Trophoblast cell (in vitro differentiated cells and primary cell): ENCODE measurements around the gene PTPRN.

Source experiments
- DNase-seq, 2 donors: peaks; one replicate each; pipeline ENCODE4 v3.0.0-alpha.2; 2016
- H2AFZ ChIP-seq: 2 replicates; pipeline ENCODE4 v1.6.1; 2013; ENCODE audit warnings: low read length, moderate library complexity, mild to moderate bottlenecking; ENCODE audit not compliant: insufficient read depth, poor library complexity
- H2AK5ac ChIP-seq: 2 replicates; pipeline ENCODE4 v1.6.1; 2013; ENCODE audit warnings: mild to moderate bottlenecking, low read length
- H2BK120ac ChIP-seq: 2 replicates; pipeline ENCODE4 v1.6.1; 2013; ENCODE audit warnings: low read length, mild to moderate bottlenecking, moderate library complexity; ENCODE audit not compliant: insufficient read depth, poor library complexity
- H2BK12ac ChIP-seq: 2 replicates; pipeline ENCODE4 v1.6.1; 2013; ENCODE audit warnings: mild to moderate bottlenecking, low read length, moderate library complexity
- H2BK5ac ChIP-seq: 2 replicates; pipeline ENCODE4 v1.6.1; 2013; ENCODE audit warnings: low read length, low read depth, moderate library complexity, mild to moderate bottlenecking; ENCODE audit not compliant: poor library complexity
- H3K14ac ChIP-seq: 2 replicates; pipeline ENCODE4 v1.6.1; 2013; ENCODE audit warnings: mild to moderate bottlenecking, low read length
- H3K18ac ChIP-seq: 2 replicates; pipeline ENCODE4 v1.6.1; 2013; ENCODE audit warnings: mild to moderate bottlenecking, low read length
- H3K23ac ChIP-seq: 2 replicates; pipeline ENCODE4 v1.6.1; 2013; ENCODE audit warnings: low read length
- H3K27ac ChIP-seq: 2 replicates; pipeline ENCODE4 v1.5.1; 2013; ENCODE audit warnings: low read depth, mild to moderate bottlenecking, inconsistent platforms, low read length, moderate library complexity
- H3K27me3 ChIP-seq: 2 replicates; pipeline ENCODE4 v1.6.1; 2013; ENCODE audit warnings: inconsistent platforms, mild to moderate bottlenecking, low read length, moderate library complexity; ENCODE audit not compliant: insufficient read depth
- H3K36me3 ChIP-seq, 2 experiments: 1 replicate in 1 of 2; 2 replicates in 1 of 2; pipeline ENCODE4 v1.6.1; 2013; ENCODE audit warnings: low read length in 2 of 2, mild to moderate bottlenecking in 2 of 2, moderate library complexity in 1 of 2; ENCODE audit not compliant: insufficient read depth in 2 of 2, control insufficient read depth in 1 of 2
- H3K4ac ChIP-seq: 2 replicates; pipeline ENCODE4 v1.6.1; 2013; ENCODE audit warnings: low read depth, mild to moderate bottlenecking, low read length, moderate library complexity
- H3K4me1 ChIP-seq, 2 experiments: 1 replicate in 1 of 2; 2 replicates in 1 of 2; pipeline ENCODE4 v1.6.1; 2013; ENCODE audit warnings: low read length in 2 of 2, mild to moderate bottlenecking in 2 of 2, moderate library complexity in 1 of 2; ENCODE audit not compliant: insufficient read depth in 2 of 2, control insufficient read depth in 1 of 2
- H3K4me2 ChIP-seq: 2 replicates; pipeline ENCODE4 v1.6.1; 2013; ENCODE audit warnings: inconsistent platforms, mild to moderate bottlenecking, low read length, moderate library complexity
- H3K4me3 ChIP-seq: 2 replicates; pipeline ENCODE4 v1.5.1; 2013; ENCODE audit warnings: mild to moderate bottlenecking, low read depth, low read length, inconsistent platforms
- H3K79me1 ChIP-seq: one replicate; pipeline ENCODE4 v1.6.1; 2013; ENCODE audit warnings: low read length
- H3K79me2 ChIP-seq: 2 replicates; pipeline ENCODE4 v1.6.1; 2013; ENCODE audit warnings: low read length, mild to moderate bottlenecking; ENCODE audit not compliant: control insufficient read depth, insufficient read depth, poor library complexity
- H3K9ac ChIP-seq: 2 replicates; pipeline ENCODE4 v1.6.1; 2013; ENCODE audit warnings: mild to moderate bottlenecking, low read length
- H3K9me3 ChIP-seq: 2 replicates; pipeline ENCODE4 v1.6.1; 2013; ENCODE audit warnings: low read depth, mild to moderate bottlenecking, control low read depth, inconsistent platforms, low read length; ENCODE audit not compliant: insufficient read depth
- H4K12ac ChIP-seq: 2 replicates; pipeline ENCODE4 v1.6.1; 2013; ENCODE audit warnings: low read depth, mild to moderate bottlenecking, low read length, moderate library complexity
- H4K8ac ChIP-seq: 2 replicates; pipeline ENCODE4 v1.6.1; 2013; ENCODE audit warnings: low read depth, mild to moderate bottlenecking, low read length, moderate library complexity
- H4K91ac ChIP-seq: one replicate; pipeline ENCODE4 v1.6.1; 2013; ENCODE audit warnings: low read depth, mild to moderate bottlenecking, low read length, moderate library complexity
- WGBS: extraction: QIAGEN DNeasy Blood & Tissue Kit; methylation state at CpG from one replicate; pipeline ENCODE4 v1.1.7; 2013; ENCODE audit warnings: missing lambda C conversion rate; ENCODE audit not compliant: insufficient read length, insufficient coverage; ENCODE audit errors: extremely low coverage; 5-methylcytosine and 5-hydroxymethylcytosine counted together

PTPRN gene

GRCh38 chr2:219306047-219306446, 3.2 kb downstream of the PTPRN start:
- Histone ChIP-seq H3K4me2 (no peak overlapping the region), H3K4ac (no peak overlapping the region), H3K36me3 (no peaks in the 10 kb centered on the region), H2BK5ac (no peak overlapping the region), H3K4me1 (peaks cover 3 to 8% of the 10 kb centered on the region in 2 experiments), H3K23ac (no peak overlapping the region), H3K9me3 (no peaks in the 10 kb centered on the region), H3K79me1 (no peaks in the 10 kb centered on the region), H2AK5ac (no peak overlapping the region), H2AFZ (no peak overlapping the region), H2BK12ac (no peak overlapping the region), H4K91ac (no peak overlapping the region), H3K18ac (no peak overlapping the region), H2BK120ac (no peak overlapping the region), H3K14ac (no peak overlapping the region), H3K27ac (no peak overlapping the region), H3K79me2 (no peaks in the 10 kb centered on the region), H4K12ac (no peak overlapping the region), H4K8ac (no peak overlapping the region), H3K9ac (no peak overlapping the region), H3K27me3 (peaks cover 11% of the 10 kb centered on the region), H3K4me3 (no peak overlapping the region)
- DNase-seq: no peak
- WGBS: 100% methylated on average over 1 of the region's 1 CpG

- no peaks in the 10 kb centered on the region for H3K9me3 ChIP-seq
- H3K27me3 ChIP-seq: peaks cover 5% of the 10 kb centered on the region
- no peak overlapping the region for H2BK12ac ChIP-seq
- H3K18ac ChIP-seq: no peak overlapping the region
- no peaks in the 10 kb centered on the region for H3K79me2 ChIP-seq
- no peak overlapping the region for H2BK120ac ChIP-seq
- no peak overlapping the region for H2BK5ac ChIP-seq
- no CpG with 5 or more reads among the region's 2 CpGs for WGBS
- no peak overlapping the region for H4K91ac ChIP-seq
- no peaks in the 10 kb centered on the region for H3K79me1 ChIP-seq
- H3K14ac ChIP-seq: no peak overlapping the region
- H3K4me2 ChIP-seq: no peak overlapping the region
- H3K36me3 ChIP-seq: no peaks in the 10 kb centered on the region
- no peak overlapping the region for H4K8ac ChIP-seq
- H3K4me3 ChIP-seq: no peak overlapping the region
- H3K23ac ChIP-seq: no peak overlapping the region
- H3K4ac ChIP-seq: no peak overlapping the region
- H3K4me1 ChIP-seq: peaks cover 3 to 8% of the 10 kb centered on the region in 2 experiments
- H2AFZ ChIP-seq: no peak overlapping the region
- no peak overlapping the region for H3K9ac ChIP-seq
- H4K12ac ChIP-seq: no peak overlapping the region
- H3K27ac ChIP-seq: no peak overlapping the region
- H2AK5ac ChIP-seq: no peak overlapping the region
- no peak for DNase-seq
Measured at GRCh38 chr2:219304223-219304622, 5.0 kb downstream of the PTPRN start.

- H3K9ac ChIP-seq: no peak overlapping the region
- no peak overlapping the region for H3K27ac ChIP-seq
- no peak overlapping the region for H3K23ac ChIP-seq
- H4K12ac ChIP-seq: no peak overlapping the region
- H3K79me1 ChIP-seq: no peaks in the 10 kb centered on the region
- no CpG with 5 or more reads among the region's 11 CpGs for WGBS
- H3K14ac ChIP-seq: no peak overlapping the region
- no peak overlapping the region for H3K4ac ChIP-seq
- no peak overlapping the region for H4K8ac ChIP-seq
- no peak overlapping the region for H4K91ac ChIP-seq
- no peak overlapping the region for H3K4me3 ChIP-seq
- no peak overlapping the region for H2BK12ac ChIP-seq
- H3K27me3 ChIP-seq: no peaks in the 10 kb centered on the region
- H3K4me1 ChIP-seq: no peaks in the 10 kb centered on the region
- H2AK5ac ChIP-seq: no peak overlapping the region
- no peak overlapping the region for H3K4me2 ChIP-seq
- H3K36me3 ChIP-seq: no peaks in the 10 kb centered on the region
- no peak overlapping the region for H3K18ac ChIP-seq
- H2BK5ac ChIP-seq: no peak overlapping the region
- no peaks in the 10 kb centered on the region for H3K9me3 ChIP-seq
- H3K79me2 ChIP-seq: no peaks in the 10 kb centered on the region
- no peak overlapping the region for H2AFZ ChIP-seq
- H2BK120ac ChIP-seq: no peak overlapping the region
- DNase-seq: no peak
Measured at GRCh38 chr2:219302412-219302968, 6.7 kb downstream of the PTPRN start.

- Histone ChIP-seq H3K27ac (no peak overlapping the region), H3K9me3 (no peaks in the 10 kb centered on the region)
- WGBS: no CpG with 5 or more reads among the region's 5 CpGs
Measured at GRCh38 chr2:219300022-219300421, 9.2 kb downstream of the PTPRN start.

More at GRCh38 chr2:219300022-219300421, 9.2 kb downstream of the PTPRN start:
- Histone ChIP-seq H2BK120ac (no peak overlapping the region), H3K4me2 (no peak overlapping the region), H3K36me3 (no peaks in the 10 kb centered on the region), H2AK5ac (no peak overlapping the region), H3K9ac (no peak overlapping the region), H2BK12ac (no peak overlapping the region), H3K79me1 (no peaks in the 10 kb centered on the region), H2BK5ac (no peak overlapping the region), H3K27me3 (no peaks in the 10 kb centered on the region), H3K14ac (no peak overlapping the region), H3K79me2 (no peaks in the 10 kb centered on the region), H3K23ac (no peak overlapping the region), H4K91ac (no peak overlapping the region), H3K18ac (no peak overlapping the region), H3K4ac (no peak overlapping the region), H2AFZ (no peak overlapping the region), H4K12ac (no peak overlapping the region), H3K4me1 (peaks cover 2% of the 10 kb centered on the region in 2 experiments), H3K4me3 (no peak overlapping the region), H4K8ac (no peak overlapping the region)
- DNase-seq: no peak
